Body of pancreas (tissue), 4 donors: ENCODE results near the gene ARHGEF28. TPM values are rescaled to one million over a fixed set of nuclear protein-coding genes. Genes with fewer than 3 reads are reported as not detected.

Source experiments
- ATAC-seq: fragments of 150-250 bp; one replicate; pipeline ENCODE4 v1.9.1; 2016
- DNase-seq, 4 donors: peaks; one replicate each; pipeline ENCODE4 v3.0.0-alpha.2; 2019
- H3K27ac ChIP-seq, 4 donors: fragments of 200-600 bp; sonication (generic); 1 replicate in 3 of 4; 2 replicates in 1 of 4; pipeline versions ENCODE4 v1.5.1 to v1.6.1; 2016 to 2019; ENCODE audit warnings: mild to moderate bottlenecking in 1 of 4, mixed read lengths in 1 of 4, moderate library complexity in 1 of 4
- H3K27me3 ChIP-seq, 2 donors: fragments of 200-600 bp; sonication (generic); one replicate each; pipeline ENCODE4 v1.6.0; 2016; ENCODE audit warnings: mild to moderate bottlenecking in 1 of 2
- H3K36me3 ChIP-seq, 2 donors: fragments of 200-600 bp; sonication (generic); replicated peaks in 1 of 2; 2 replicates each; pipeline ENCODE4 v1.5.1; 2016; ENCODE audit warnings: low read depth in 2 of 2; ENCODE audit not compliant: insufficient read depth in 1 of 2
- H3K4me1 ChIP-seq: fragments of 200-600 bp; sonication (generic); one replicate; pipeline ENCODE4 v1.6.0; 2016
- H3K4me3 ChIP-seq, 2 donors: fragments of 200-600 bp; sonication (generic); 1 replicate in 1 of 2; 2 replicates in 1 of 2; pipeline ENCODE4 v1.5.1; 2016 to 2019
- H3K9me3 ChIP-seq, 3 donors: fragments of 200-600 bp; sonication (generic); 1 replicate in 2 of 3; 2 replicates in 1 of 3; pipeline ENCODE4 v1.5.1; 2016
- CTCF ChIP-seq, 7 experiments: fragments of 450-650 bp in 4 of 7; fragments of 200-600 bp in 3 of 7; sonication (generic) in 3 of 7; IDR thresholded peaks; one replicate each; pipeline ENCODE4 v1.5.1; 2016 to 2019; ENCODE audit warnings: antibody characterized with exemption in 7 of 7
- POLR2A ChIP-seq, 3 donors: fragments of 450-650 bp; IDR thresholded peaks; one replicate each; pipeline ENCODE4 v1.6.1; 2016; ENCODE audit warnings: antibody characterized with exemption in 3 of 3, mild to moderate bottlenecking in 2 of 3
- WGBS, 2 donors: methylation state at CpG; one replicate each; pipeline ENCODE4 v1.1.5; 2017; 5-methylcytosine and 5-hydroxymethylcytosine counted together
- intact Hi-C: fragments of 100-400 bp; cut with DNase I; formaldehyde crosslinking; loops from one replicate; pipeline ENCODE4 v1.15.1; 2023
- total RNA-seq, 2 donors: library from RNA; depleted of rRNA; stranded (reverse); fragments of >200 nt; gene quantifications; one replicate each; pipeline ENCODE4 v1.1.0, GENCODE V29; 2016

ARHGEF28 gene
- total RNA-seq, 2 donors from 2014 or later, result 63.0 to 67.2 TPM

GRCh38 chr5:73751254-73751914, 125.4 kb downstream of the ARHGEF28 start:
- intact Hi-C loops, result no loop called here
- DNase-seq (no peak), ATAC-seq (no peak)
- WGBS, 2 donors, result 58 to 63% methylated on average over 7 of the region's 7 CpGs
- TF ChIP-seq CTCF (IDR thresholded peaks at IDR 0.05) (no peak), POLR2A (IDR thresholded peaks at IDR 0.05) (no peak)
- H3K36me3 ChIP-seq, result no peaks in the 10 kb centered on the region
- no peaks in the 10 kb centered on the region for H3K27me3 ChIP-seq
- H3K4me1 ChIP-seq, result peaks cover 40% of the 10 kb centered on the region
- H3K9me3 ChIP-seq, result no peaks in the 10 kb centered on the region
- no peak overlapping the region for H3K27ac ChIP-seq
- H3K4me3 ChIP-seq, result no peak overlapping the region

DNA sequence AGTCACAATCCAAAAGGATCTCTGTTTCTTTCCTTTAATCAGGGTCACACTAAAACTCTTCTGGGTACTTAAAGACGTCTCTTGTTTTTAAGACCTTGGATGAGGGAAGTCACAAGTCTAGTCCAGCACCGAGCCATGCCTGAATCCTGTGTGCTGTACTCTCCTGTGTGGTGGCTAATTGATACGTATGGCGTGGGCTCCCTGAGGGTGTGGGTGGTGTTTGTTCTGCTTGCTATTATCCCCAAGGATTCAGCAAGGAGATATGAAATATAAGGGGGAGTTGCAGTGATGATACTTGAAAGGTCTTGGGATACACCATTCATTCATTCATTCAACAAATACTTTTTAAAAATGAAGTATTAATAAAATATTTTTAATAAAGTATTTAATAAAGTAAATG, 128.3 kb downstream of the ARHGEF28 start:
- no peaks in the 10 kb centered on the region for H3K36me3 ChIP-seq
- H3K4me3 ChIP-seq, result no peak overlapping the region
- H3K27ac ChIP-seq, result no peak overlapping the region
- DNase-seq, result no peak
- ATAC-seq, result no peak
- peaks cover 24% of the 10 kb centered on the region for H3K4me1 ChIP-seq
- H3K9me3 ChIP-seq, result no peaks in the 10 kb centered on the region
- intact Hi-C loops, result no loop called here
- TF ChIP-seq CTCF (IDR thresholded peaks at IDR 0.05), result no peak
- no peak for TF ChIP-seq POLR2A (IDR thresholded peaks at IDR 0.05)
- no peaks in the 10 kb centered on the region for H3K27me3 ChIP-seq
- 88 to 91% methylated on average over 4 of the region's 4 CpGs for WGBS, 2 donors

GRCh38 chr5:73757416-73757815, 131.4 kb downstream of the ARHGEF28 start:
- no peak overlapping the region for H3K27ac ChIP-seq
- H3K27me3 ChIP-seq, result no peaks in the 10 kb centered on the region
- DNase-seq (no peak), ATAC-seq (no peak)
- no peak overlapping the region for H3K4me3 ChIP-seq
- intact Hi-C loops, result no loop called here
- no peak for TF ChIP-seq POLR2A (IDR thresholded peaks at IDR 0.05)
- TF ChIP-seq CTCF (IDR thresholded peaks at IDR 0.05), result no peak
- H3K36me3 ChIP-seq, result no peaks in the 10 kb centered on the region
- peaks cover 25% of the 10 kb centered on the region for H3K4me1 ChIP-seq
- 83 to 90% methylated on average over 1 of the region's 1 CpG for WGBS, 2 donors
- no peaks in the 10 kb centered on the region for H3K9me3 ChIP-seq

GRCh38 chr5:73759771-73760170, 133.8 kb downstream of the ARHGEF28 start:
- H3K27me3 ChIP-seq, result no peaks in the 10 kb centered on the region
- H3K4me1 ChIP-seq, result peaks cover 25% of the 10 kb centered on the region
- TF ChIP-seq CTCF (IDR thresholded peaks at IDR 0.05) (no peak), POLR2A (IDR thresholded peaks at IDR 0.05) (no peak)
- DNase-seq (peak in 1 of 4 donors; percentile 17), ATAC-seq (no peak)
- intact Hi-C loops, result no loop called here
- H3K36me3 ChIP-seq, result no peaks in the 10 kb centered on the region
- H3K9me3 ChIP-seq, result no peaks in the 10 kb centered on the region
- 19 to 36% methylated on average over 1 of the region's 1 CpG for WGBS, 2 donors
- no peak overlapping the region for H3K4me3 ChIP-seq
- H3K27ac ChIP-seq, result peak overlapping the region in 1 of 4 donors; percentile 28
